Astrocyte (in vitro differentiated cells and primary cell): ENCODE data around the gene RIT1. TPM values are rescaled to one million over a fixed set of nuclear protein-coding genes. Genes with fewer than 3 reads are reported as not detected.

Experiments
- DNase-seq: peaks from one replicate; pipeline ENCODE4 v3.0.0-alpha.2; 2010; ENCODE audit warnings: low read depth
- FAIRE-seq: peaks from 2 replicates; lab custom pipeline; 2011; peaks lifted over from hg19 to GRCh38; lab: Jason Lieb, UNC
- H2AFZ ChIP-seq: 2 replicates; pipeline ENCODE4 v1.6.0; 2012; ENCODE audit warnings: low read depth, low read length, inconsistent platforms
- H3K27ac ChIP-seq: 2 replicates; pipeline ENCODE4 v1.5.1; 2011; ENCODE audit warnings: low read depth, low read length, inconsistent platforms
- H3K27me3 ChIP-seq: 2 replicates; pipeline ENCODE4 v1.6.0; 2011; ENCODE audit warnings: low read length, inconsistent platforms; ENCODE audit not compliant: insufficient read depth
- H3K36me3 ChIP-seq: 2 replicates; pipeline ENCODE4 v1.5.1; 2011; ENCODE audit warnings: low read length, inconsistent platforms; ENCODE audit not compliant: insufficient read depth
- H3K4me1 ChIP-seq: 2 replicates; pipeline ENCODE4 v1.5.1; 2011; ENCODE audit warnings: low read length, inconsistent platforms; ENCODE audit not compliant: insufficient read depth
- H3K4me2 ChIP-seq: 2 replicates; pipeline ENCODE4 v1.6.0; 2012; ENCODE audit warnings: low read length, inconsistent platforms
- H3K4me3 ChIP-seq: 2 replicates; pipeline ENCODE4 v1.5.1; 2011; ENCODE audit warnings: low read depth, mild to moderate bottlenecking, low read length, inconsistent platforms; ENCODE audit not compliant: insufficient read depth
- H3K79me2 ChIP-seq: 2 replicates; pipeline ENCODE4 v1.6.0; 2012; ENCODE audit warnings: mild to moderate bottlenecking, low read length, inconsistent platforms; ENCODE audit not compliant: insufficient read depth
- H3K9ac ChIP-seq: 2 replicates; pipeline ENCODE4 v1.6.0; 2012; ENCODE audit warnings: mild to moderate bottlenecking, low read length, inconsistent platforms
- H3K9me3 ChIP-seq: 2 replicates; pipeline ENCODE4 v1.5.1; 2012; ENCODE audit warnings: low read depth, mild to moderate bottlenecking, low read length, inconsistent platforms; ENCODE audit not compliant: insufficient read depth
- H4K20me1 ChIP-seq: 2 replicates; pipeline ENCODE4 v1.6.0; 2012; ENCODE audit warnings: low read length, inconsistent platforms; ENCODE audit not compliant: insufficient read depth
- H3K27ac Mint-ChIP-seq: one replicate; pipeline ENCODE4 v1.8.0; 2021; ENCODE audit warnings: mild to moderate bottlenecking, mixed read lengths; ENCODE audit not compliant: unreplicated experiment
- H3K27me3 Mint-ChIP-seq: one replicate; pipeline ENCODE4 v1.8.0; 2021; ENCODE audit warnings: low read depth, mixed read lengths; ENCODE audit not compliant: unreplicated experiment
- H3K36me3 Mint-ChIP-seq: one replicate; pipeline ENCODE4 v1.8.0; 2021; ENCODE audit warnings: low read depth, mixed read lengths; ENCODE audit not compliant: unreplicated experiment
- H3K4me1 Mint-ChIP-seq: one replicate; pipeline ENCODE4 v1.8.0; 2021; ENCODE audit warnings: low read depth, mixed read lengths; ENCODE audit not compliant: unreplicated experiment
- H3K4me3 Mint-ChIP-seq: one replicate; pipeline ENCODE4 v1.8.0; 2021; ENCODE audit warnings: mild to moderate bottlenecking, moderate library complexity, mixed read lengths; ENCODE audit not compliant: unreplicated experiment
- H3K9me3 Mint-ChIP-seq: one replicate; pipeline ENCODE4 v1.8.0; 2021; ENCODE audit warnings: mild to moderate bottlenecking, mixed read lengths; ENCODE audit not compliant: unreplicated experiment
- EZH2 ChIP-seq: IDR thresholded peaks from 2 replicates; pipeline ENCODE4 v1.6.1; 2012; ENCODE audit warnings: mild to moderate bottlenecking, low read length, inconsistent platforms; ENCODE audit not compliant: insufficient read depth
- microRNA-seq: library from miRNA; unstranded; fragments of <30 nt; microRNA quantifications from one replicate; pipeline ENCODE4 v1.2.0, GENCODE V29; 2020
- total RNA-seq: library from RNA; stranded (reverse); gene quantifications from 2 replicates; pipeline ENCODE4 v1.2.1, GENCODE V29; 2021
- TF ChIP-seq, protein P1 (sequence below): IDR thresholded peaks from 2 replicates; pipeline ENCODE4 v1.5.1; 2011; ENCODE audit warnings: low read depth, mild to moderate bottlenecking, inconsistent platforms, low read length, moderate library complexity; ENCODE audit not compliant: insufficient read depth

RIT1 gene
- total RNA-seq, 1 donor from 2014 or later: 59.4 TPM

DNA sequence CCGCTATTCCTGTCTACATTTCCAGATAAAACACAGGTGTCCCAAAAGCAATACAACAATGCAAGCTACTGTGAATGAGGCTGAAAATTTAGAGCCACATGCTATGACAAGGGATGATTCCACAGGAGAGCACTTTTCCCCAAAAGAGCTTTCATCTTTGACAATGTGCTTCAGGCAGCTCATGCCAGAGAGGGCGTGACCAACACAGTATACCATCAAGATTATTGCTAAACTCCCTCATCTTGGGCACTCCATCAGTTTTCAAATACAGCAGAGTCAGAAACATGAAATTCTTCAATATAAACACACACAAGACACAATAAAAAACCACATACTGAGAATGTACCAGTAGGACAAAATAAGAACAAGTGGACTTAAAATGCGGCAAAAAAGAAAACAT lies 60.8 kb downstream of the RIT1 start:
- Histone ChIP-seq H3K4me2 (no peak overlapping the region), H3K27me3 (no peaks in the 10 kb centered on the region), H3K27ac (no peak overlapping the region), H3K9me3 (no peaks in the 10 kb centered on the region), H3K36me3 (peaks cover 16% of the 10 kb centered on the region), H4K20me1 (peaks cover 48% of the 10 kb centered on the region), H2AFZ (no peak overlapping the region), H3K4me1 (no peaks in the 10 kb centered on the region), H3K79me2 (peaks cover 94% of the 10 kb centered on the region), H3K4me3 (no peak overlapping the region), H3K9ac (no peak overlapping the region)
- no peak overlapping the region for H3K4me3 Mint-ChIP-seq
- FAIRE-seq: no peak
- H3K36me3 Mint-ChIP-seq: peaks cover 26% of the 10 kb centered on the region
- no peak for TF ChIP-seq EZH2
- TF ChIP-seq, protein P1, sequence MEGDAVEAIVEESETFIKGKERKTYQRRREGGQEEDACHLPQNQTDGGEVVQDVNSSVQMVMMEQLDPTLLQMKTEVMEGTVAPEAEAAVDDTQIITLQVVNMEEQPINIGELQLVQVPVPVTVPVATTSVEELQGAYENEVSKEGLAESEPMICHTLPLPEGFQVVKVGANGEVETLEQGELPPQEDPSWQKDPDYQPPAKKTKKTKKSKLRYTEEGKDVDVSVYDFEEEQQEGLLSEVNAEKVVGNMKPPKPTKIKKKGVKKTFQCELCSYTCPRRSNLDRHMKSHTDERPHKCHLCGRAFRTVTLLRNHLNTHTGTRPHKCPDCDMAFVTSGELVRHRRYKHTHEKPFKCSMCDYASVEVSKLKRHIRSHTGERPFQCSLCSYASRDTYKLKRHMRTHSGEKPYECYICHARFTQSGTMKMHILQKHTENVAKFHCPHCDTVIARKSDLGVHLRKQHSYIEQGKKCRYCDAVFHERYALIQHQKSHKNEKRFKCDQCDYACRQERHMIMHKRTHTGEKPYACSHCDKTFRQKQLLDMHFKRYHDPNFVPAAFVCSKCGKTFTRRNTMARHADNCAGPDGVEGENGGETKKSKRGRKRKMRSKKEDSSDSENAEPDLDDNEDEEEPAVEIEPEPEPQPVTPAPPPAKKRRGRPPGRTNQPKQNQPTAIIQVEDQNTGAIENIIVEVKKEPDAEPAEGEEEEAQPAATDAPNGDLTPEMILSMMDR: no peak
- no peaks in the 10 kb centered on the region for H3K9me3 Mint-ChIP-seq
- no peak overlapping the region for H3K27ac Mint-ChIP-seq
- DNase-seq: no peak
- H3K27me3 Mint-ChIP-seq: no peaks in the 10 kb centered on the region
- peaks cover 6% of the 10 kb centered on the region for H3K4me1 Mint-ChIP-seq

DNA sequence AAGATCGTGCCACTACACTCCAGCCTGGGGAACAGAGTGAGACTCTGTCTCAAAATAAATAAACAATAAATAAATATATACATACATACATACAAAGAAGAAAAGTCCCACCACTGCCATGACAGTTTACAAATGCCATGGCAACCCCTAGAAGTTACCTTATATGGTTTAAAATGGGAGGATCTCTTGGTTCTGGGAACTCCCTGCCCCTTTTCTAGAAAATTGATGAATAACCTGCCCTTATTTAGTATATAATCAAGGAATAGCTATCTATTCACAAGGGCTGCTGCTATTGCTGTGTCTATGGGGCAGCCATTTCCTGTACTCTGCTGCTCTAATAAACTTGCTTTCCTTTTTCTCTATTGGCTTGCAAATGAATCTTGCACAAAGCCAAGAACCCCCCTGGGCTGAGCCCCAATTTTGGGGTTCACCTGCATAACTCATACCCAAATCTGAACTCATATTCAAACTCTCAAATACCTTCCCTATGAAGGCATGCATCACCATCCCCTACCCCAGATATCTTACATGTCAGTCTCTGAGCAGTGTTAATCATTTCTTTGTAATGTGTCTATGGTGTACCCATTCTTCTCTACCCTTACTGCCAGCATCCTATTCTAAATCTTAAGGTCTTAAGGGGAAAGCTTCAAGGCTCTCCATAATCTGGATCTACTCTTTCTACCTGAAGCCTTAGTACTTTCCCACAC lies 63.2 kb downstream of the RIT1 start:
- H3K36me3 Mint-ChIP-seq: peaks cover 26% of the 10 kb centered on the region
- Histone ChIP-seq H2AFZ (no peak overlapping the region), H3K27me3 (no peaks in the 10 kb centered on the region), H3K9ac (no peak overlapping the region), H3K79me2 (peaks cover 97% of the 10 kb centered on the region), H3K4me2 (no peak overlapping the region), H3K4me3 (no peak overlapping the region), H3K27ac (no peak overlapping the region), H3K36me3 (peaks cover 9% of the 10 kb centered on the region), H4K20me1 (peaks cover 65% of the 10 kb centered on the region), H3K4me1 (no peaks in the 10 kb centered on the region), H3K9me3 (no peaks in the 10 kb centered on the region)
- H3K27ac Mint-ChIP-seq: no peak overlapping the region
- TF ChIP-seq, protein P1: no peak
- peak overlapping the region; percentile 4 for H3K4me3 Mint-ChIP-seq
- no peaks in the 10 kb centered on the region for H3K27me3 Mint-ChIP-seq
- no peaks in the 10 kb centered on the region for H3K9me3 Mint-ChIP-seq
- DNase-seq (no peak), FAIRE-seq (no peak)
- peaks cover 6% of the 10 kb centered on the region for H3K4me1 Mint-ChIP-seq

Small RNA genes lying within 50 kb of the gene (microRNA-seq; reads per million reads assigned to microRNA genes)
- gene MIR6738: not detected

Other genes starting within 250 kb of the RIT1 start
- gene YY1AP1, start 222.6 kb downstream of the RIT1 start, total RNA-seq: 40.0 and 42.3 TPM in 2 replicates
- gene DAP3, start 222.3 kb downstream of the RIT1 start, total RNA-seq: 101 and 108 TPM in 2 replicates
- 52.8 and 58.2 TPM in 2 replicates for gene GON4L, start 54.1 kb downstream of the RIT1 start, total RNA-seq
- gene SYT11, start 51.8 kb downstream of the RIT1 start, total RNA-seq: 22.1 and 22.3 TPM in 2 replicates
- 44.6 and 48.2 TPM in 2 replicates for gene KHDC4, start 23.1 kb upstream of the RIT1 start, total RNA-seq
- not detected in 2 replicates for gene RXFP4, start 30.3 kb upstream of the RIT1 start, total RNA-seq
- 98.3 and 99.3 TPM in 2 replicates for gene ARHGEF2, start 67.2 kb upstream of the RIT1 start, total RNA-seq
- gene SSR2, start 109.6 kb upstream of the RIT1 start, total RNA-seq: 236 and 244 TPM in 2 replicates
- 33.5 and 40.0 TPM in 2 replicates for gene UBQLN4, start 142.4 kb upstream of the RIT1 start, total RNA-seq
- gene LAMTOR2, start 143.4 kb upstream of the RIT1 start, total RNA-seq: 60.1 and 62.6 TPM in 2 replicates
- 0.99 and 3.1 TPM in 2 replicates for gene RAB25, start 149.8 kb upstream of the RIT1 start, total RNA-seq
- 32.9 and 37.6 TPM in 2 replicates for gene MEX3A, start 171.1 kb upstream of the RIT1 start, total RNA-seq
- gene LMNA, start 203.4 kb upstream of the RIT1 start, total RNA-seq: 429 and 464 TPM in 2 replicates
- 0.66 and 1.1 TPM in 2 replicates for gene SEMA4A, start 242.2 kb upstream of the RIT1 start, total RNA-seq